H1 (cell line): ENCODE data around the gene SHROOM2. TPM values are rescaled to one million over a fixed set of nuclear protein-coding genes. Genes with fewer than 3 reads are reported as not detected.
A peak's percentile ranks its signal among the peaks of the same experiment; 100 is the strongest.

Source experiments
- CTCF ChIA-PET: fragments of 300-600 bp; sonication (Branson Sonifier 250); formaldehyde crosslinking; loops from one replicate; lab custom pipeline; 2021; ENCODE audit not compliant: partially characterized antibody; lab: Charles Lee
- POLR2A ChIA-PET: fragments of 300-600 bp; sonication (Branson Sonifier 250); formaldehyde crosslinking; loops from one replicate; lab custom pipeline; 2021; ENCODE audit warnings: inconsistent platforms; ENCODE audit not compliant: partially characterized antibody; lab: Charles Lee
- DNase-seq, 2 experiments: peaks; one replicate each; pipeline versions ENCODE4 v3.0.0 to v3.0.0-alpha.2; 2010 to 2022; ENCODE audit warnings: low spot score in 2 of 2, low read depth in 1 of 2, mixed read lengths in 1 of 2
- FAIRE-seq: peaks from 2 replicates; lab custom pipeline; 2011; peaks lifted over from hg19 to GRCh38; lab: Jason Lieb, UNC
- H2AFZ ChIP-seq: 2 replicates; pipeline ENCODE4 v1.8.1; 2012; ENCODE audit warnings: low read length, inconsistent platforms
- H2AK5ac ChIP-seq: 2 replicates; pipeline ENCODE4 v1.6.1; 2013; ENCODE audit warnings: low read depth, low read length
- H2BK120ac ChIP-seq: replicated peaks from 2 replicates; pipeline ENCODE3; 2013; ENCODE audit warnings: low read depth, low read length, inconsistent platforms
- H2BK12ac ChIP-seq: 2 replicates; pipeline ENCODE4 v1.6.1; 2013; ENCODE audit warnings: low read depth, low read length
- H2BK15ac ChIP-seq: 2 replicates; pipeline ENCODE4 v1.6.1; 2013; ENCODE audit warnings: low read length
- H2BK20ac ChIP-seq: 2 replicates; pipeline ENCODE4 v1.6.1; 2013; ENCODE audit warnings: low read length
- H2BK5ac ChIP-seq: 2 replicates; pipeline ENCODE4 v1.6.1; 2013; ENCODE audit warnings: low read depth, low read length
- H3K14ac ChIP-seq: 2 replicates; pipeline ENCODE4 v1.6.1; 2013; ENCODE audit warnings: inconsistent platforms; ENCODE audit not compliant: insufficient read length
- H3K18ac ChIP-seq: 2 replicates; pipeline ENCODE4 v1.6.1; 2013; ENCODE audit warnings: low read length; ENCODE audit errors: extremely low read depth
- H3K23ac ChIP-seq: 2 replicates; pipeline ENCODE4 v1.6.1; 2013; ENCODE audit warnings: inconsistent platforms; ENCODE audit not compliant: insufficient read length
- H3K23me2 ChIP-seq: 2 replicates; pipeline ENCODE4 v1.6.1; 2013; ENCODE audit warnings: low read depth, low read length
- H3K27ac ChIP-seq: 2 replicates; pipeline ENCODE4 v1.6.1; 2011; ENCODE audit warnings: low read depth, low read length, inconsistent platforms
- H3K27me3 ChIP-seq, 4 experiments: replicated peaks in 1 of 4; 1 replicate in 1 of 4; 2 replicates in 3 of 4; pipeline versions ENCODE4 v1.6.1 to v1.8.1; 2011 to 2013; ENCODE audit warnings: low read length in 3 of 4, mild to moderate bottlenecking in 3 of 4, inconsistent platforms in 2 of 4, mixed read lengths in 2 of 4, moderate library complexity in 1 of 4; ENCODE audit not compliant: control insufficient read depth in 3 of 4, insufficient read depth in 3 of 4; ENCODE audit errors: extremely low read depth in 1 of 4
- H3K36me3 ChIP-seq, 4 experiments: 2 replicates each; pipeline versions ENCODE4 v1.6.1 to v1.8.1; 2011 to 2013; ENCODE audit warnings: mild to moderate bottlenecking in 4 of 4, low read length in 3 of 4, moderate library complexity in 2 of 4, control low read depth in 1 of 4, inconsistent platforms in 1 of 4; ENCODE audit not compliant: insufficient read depth in 4 of 4, control insufficient read depth in 2 of 4
- H3K4ac ChIP-seq: replicated peaks from 2 replicates; pipeline ENCODE3; 2013; ENCODE audit warnings: low read length, low read depth, mixed read lengths, inconsistent platforms; ENCODE audit not compliant: insufficient read length
- H3K4me1 ChIP-seq, 4 experiments: replicated peaks in 1 of 4; 1 replicate in 1 of 4; 2 replicates in 3 of 4; pipeline versions ENCODE4 v1.6.1 to v1.8.1; 2011 to 2013; ENCODE audit warnings: low read length in 3 of 4, inconsistent platforms in 2 of 4, mixed read lengths in 1 of 4; ENCODE audit not compliant: insufficient read depth in 4 of 4, control insufficient read depth in 3 of 4
- H3K4me2 ChIP-seq, 2 experiments: 2 replicates each; pipeline versions ENCODE4 v1.6.1 to v1.8.1; 2011 to 2013; ENCODE audit warnings: low read depth in 2 of 2, low read length in 2 of 2, control low read depth in 1 of 2, inconsistent platforms in 1 of 2, mild to moderate bottlenecking in 1 of 2; ENCODE audit not compliant: insufficient read depth in 1 of 2
- H3K4me3 ChIP-seq, 4 experiments: fragments of 200-600, 300-600 bp in 1 of 4; sonication (generic), shearing (Covaris generic), sonication (Bioruptor Twin) in 1 of 4; 2 replicates each; pipeline versions ENCODE4 v1.5.1 to v1.8.1; 2011 to 2016; ENCODE audit warnings: low read length in 4 of 4, low read depth in 3 of 4, control low read depth in 2 of 4, inconsistent platforms in 2 of 4, mild to moderate bottlenecking in 2 of 4, mixed read lengths in 1 of 4, moderate library complexity in 1 of 4; ENCODE audit not compliant: insufficient read depth in 2 of 4; ENCODE audit errors: extremely low read depth in 1 of 4
- H3K56ac ChIP-seq: replicated peaks from 2 replicates; pipeline ENCODE3; 2013; ENCODE audit warnings: low read depth, mild to moderate bottlenecking, mixed read lengths, low read length, inconsistent platforms; ENCODE audit not compliant: insufficient read length
- H3K79me1 ChIP-seq: 2 replicates; pipeline ENCODE4 v1.6.1; 2013; ENCODE audit warnings: low read depth, low read length, control low read depth
- H3K79me2 ChIP-seq, 2 experiments: 2 replicates each; pipeline versions ENCODE4 v1.6.1 to v1.8.1; 2012 to 2013; ENCODE audit warnings: low read length in 2 of 2, mild to moderate bottlenecking in 2 of 2, inconsistent platforms in 1 of 2; ENCODE audit not compliant: insufficient read depth in 2 of 2, control insufficient read depth in 1 of 2
- H3K9ac ChIP-seq, 4 experiments: replicated peaks in 1 of 4; 1 replicate in 1 of 4; 2 replicates in 3 of 4; pipeline versions ENCODE4 v1.6.1 to v1.8.1; 2011 to 2013; ENCODE audit warnings: low read depth in 3 of 4, low read length in 3 of 4, control low read depth in 2 of 4, mild to moderate bottlenecking in 2 of 4, moderate library complexity in 2 of 4, inconsistent platforms in 1 of 4; ENCODE audit errors: extremely low read depth in 1 of 4
- H3K9me3 ChIP-seq, 2 experiments: 2 replicates each; pipeline versions ENCODE4 v1.6.1 to v1.8.1; 2012 to 2013; ENCODE audit warnings: mild to moderate bottlenecking in 2 of 2, moderate library complexity in 2 of 2, control low read depth in 1 of 2, inconsistent platforms in 1 of 2, low read depth in 1 of 2, low read length in 1 of 2, mixed read lengths in 1 of 2; ENCODE audit not compliant: insufficient read depth in 2 of 2
- H4K20me1 ChIP-seq, 2 experiments: replicated peaks in 1 of 2; 2 replicates each; pipeline versions ENCODE3 to v1.8.1; 2011 to 2013; ENCODE audit warnings: inconsistent platforms in 2 of 2, low read length in 2 of 2, mild to moderate bottlenecking in 1 of 2; ENCODE audit not compliant: insufficient read depth in 2 of 2, control insufficient read depth in 1 of 2
- H4K5ac ChIP-seq: 2 replicates; pipeline ENCODE4 v1.6.1; 2013; ENCODE audit warnings: low read length, low read depth, mixed read lengths, inconsistent platforms; ENCODE audit not compliant: insufficient read length
- H4K8ac ChIP-seq: 2 replicates; pipeline ENCODE4 v1.8.0; 2013; ENCODE audit warnings: mild to moderate bottlenecking, moderate library complexity, low read length, inconsistent platforms; ENCODE audit not compliant: insufficient read depth; ENCODE audit errors: extremely low read depth
- H4K91ac ChIP-seq: replicated peaks from 2 replicates; pipeline ENCODE3; 2013; ENCODE audit warnings: low read length, mixed read lengths, inconsistent platforms; ENCODE audit not compliant: insufficient read length
- BACH1 ChIP-seq: IDR thresholded peaks from 2 replicates; pipeline ENCODE4 v1.6.1; 2012; ENCODE audit warnings: low read length, improper control_type of control experiment
- EP300 ChIP-seq, 2 experiments: IDR thresholded peaks; 1 replicate in 1 of 2; 2 replicates in 1 of 2; pipeline ENCODE4 v1.6.1; 2011 to 2012; ENCODE audit warnings: low read depth in 2 of 2, low read length in 2 of 2, mild to moderate bottlenecking in 2 of 2, borderline replicate concordance in 1 of 2, inconsistent platforms in 1 of 2, moderate library complexity in 1 of 2
- NANOG ChIP-seq: IDR thresholded peaks from 2 replicates; pipeline ENCODE4 v1.6.1; 2011; ENCODE audit warnings: low read length, low read depth, mild to moderate bottlenecking, inconsistent platforms; ENCODE audit not compliant: insufficient read depth, poor library complexity, severe bottlenecking
- POLR2A ChIP-seq, 2 experiments: IDR thresholded peaks; 1 replicate in 1 of 2; 2 replicates in 1 of 2; pipeline ENCODE4 v1.6.1; 2011; ENCODE audit warnings: low read depth in 2 of 2, low read length in 2 of 2, mild to moderate bottlenecking in 2 of 2; ENCODE audit errors: control extremely low read depth in 1 of 2
- POLR2AphosphoS5 ChIP-seq: IDR thresholded peaks from 2 replicates; pipeline ENCODE4 v1.6.1; 2011; ENCODE audit warnings: low read depth, low read length
- POU5F1 ChIP-seq: IDR thresholded peaks from 2 replicates; pipeline ENCODE4 v1.6.1; 2011; ENCODE audit warnings: low read depth, mild to moderate bottlenecking, low read length, moderate library complexity
- SIN3A ChIP-seq, 2 experiments: IDR thresholded peaks in 1 of 2; conservative IDR thresholded peaks in 1 of 2; 2 replicates each; pipeline ENCODE4 v1.6.1; 2011 to 2012; ENCODE audit warnings: low read length in 2 of 2, improper control_type of control experiment in 1 of 2, low read depth in 1 of 2, mild to moderate bottlenecking in 1 of 2
- SIX5 ChIP-seq: IDR thresholded peaks from 2 replicates; pipeline ENCODE4 v1.6.1; 2011; ENCODE audit warnings: mild to moderate bottlenecking, low read depth, low read length
- SP1 ChIP-seq: IDR thresholded peaks from 2 replicates; pipeline ENCODE4 v1.6.1; 2011; ENCODE audit warnings: low read depth, low read length
- TEAD4 ChIP-seq: IDR thresholded peaks from 2 replicates; pipeline ENCODE4 v1.6.1; 2012; ENCODE audit warnings: low read depth, low read length, inconsistent platforms, mixed read lengths
- WGBS, 2 experiments: shearing (Covaris generic) in 1 of 2; methylation state at CpG; one replicate each; pipeline versions ENCODE4 v1.1.6 to v1.1.7; 2013 to 2015; ENCODE audit warnings: low lambda C conversion rate in 2 of 2, mixed read lengths in 2 of 2, inconsistent platforms in 1 of 2, low coverage in 1 of 2, missing lambda C conversion rate in 1 of 2; ENCODE audit not compliant: insufficient replicate concordance in 2 of 2, insufficient coverage in 1 of 2, insufficient read length in 1 of 2; ENCODE audit errors: extremely low coverage in 1 of 2, missing lambda C conversion rate in 1 of 2; 5-methylcytosine and 5-hydroxymethylcytosine counted together
- polyA plus RNA-seq, 7 experiments: library from polyadenylated mRNA; depleted of rRNA in 3 of 7; stranded (reverse) in 5 of 7; unstranded in 2 of 7; fragments of >200 nt in 5 of 7; fragments of 200-250 nt in 2 of 7; gene quantifications; 1 replicate in 5 of 7; 2 replicates in 1 of 7; 4 replicates in 1 of 7; pipeline versions ENCODE4 v1.2.1 to v1.2.3, GENCODE V29; 2011 to 2013; ENCODE audit warnings: missing spikeins in 2 of 7, mixed read lengths in 2 of 7
- total RNA-seq: library from RNA; stranded (reverse); fragmentation: NEBNext Ultra II Directional; extraction: Animal tissue kit (Norgen Biotek cat#: 25700); gene quantifications from 2 replicates; pipeline ENCODE4 v1.2.1, GENCODE V29; 2021

SHROOM2 gene
- total and polyA plus RNA-seq, 2 of the 8 experiments (the other 6 are each of a cell fraction or from before 2014, with no cell fraction given) = 3.4 to 14.2 TPM

- Histone ChIP-seq H3K23me2 (peaks cover 6% of the 10 kb centered on the region), H3K9ac (peak overlapping the region in 2 of 4 experiments; percentile 40 to 48; a peak in 2 of 7 replicates), H2BK20ac (0 out of 2 replicates have a peak overlapping the region, but pooled peaks have one; percentile 18), H3K4me1 (peaks cover 8 to 25% (median 14%) of the 10 kb centered on the region in 4 experiments), H2AK5ac (peak overlapping the region; percentile 100), H3K18ac (peak overlapping the region; percentile 57; the same call in 1 of the 2 replicates), H3K9me3 (no peaks in the 10 kb centered on the region), H2BK12ac (peak overlapping the region; percentile 100; the same call in 1 of the 2 replicates), H3K4me2 (peak overlapping the region; percentile 71 to 96), H2BK120ac (peak overlapping the region; percentile 47), H3K79me1 (no peaks in the 10 kb centered on the region; the same call in 1 of the 2 replicates), H3K27ac (peak overlapping the region; percentile 65), H3K36me3 (no peaks in the 10 kb centered on the region; a peak in 1 of 8 replicates), H3K14ac (no peak overlapping the region), H2AFZ (no peak overlapping the region), H2BK15ac (no peak overlapping the region), H3K79me2 (peaks cover 4 to 5% of the 10 kb centered on the region in 2 experiments; a peak in 3 of 4 replicates), H3K27me3 (no peaks in the 10 kb centered on the region), H4K20me1 (peaks cover 0 to 2% of the 10 kb centered on the region in 2 experiments), H3K4me3 (peak overlapping the region in 3 of 4 experiments; percentile 5 to 47 (median 34); a peak in 5 of 8 replicates), H4K91ac (peak overlapping the region; percentile 100), H2BK5ac (peak overlapping the region; percentile 100), H3K56ac (peak overlapping the region; percentile 44), H3K23ac (no peak overlapping the region), H4K8ac (peak overlapping the region; percentile 65; the same call in 1 of the 2 replicates), H4K5ac (peak overlapping the region; percentile 52), H3K4ac (peak overlapping the region; percentile 100)
- DNase-seq (peak; percentile 57 to 69), FAIRE-seq (peak; percentile 93)
- WGBS, 2 experiments = 5% methylated on average over 11 of the region's 11 CpGs; no CpG with 5 or more reads in 1 of the 2 experiments
- CTCF ChIA-PET = no interaction called here
- TF ChIP-seq BACH1 = no peak
- TF ChIP-seq EP300 (IDR thresholded peaks at IDR 0.05; ENCODE audit: borderline replicate concordance in 1 of 2, low read depth in 2 of 2, low read length in 2 of 2) = 0 out of 3 replicates have a peak, but pooled peaks of 1 of the 2 experiments have one; percentile 60
- TF ChIP-seq POLR2A (IDR thresholded peaks at IDR 0.05; ENCODE audit: control extremely low read depth in 1 of 2, low read depth in 2 of 2, low read length in 2 of 2) = peak in 1 of 2 experiments; percentile 47; a peak in 1 of 3 replicates
- TF ChIP-seq TEAD4 = 0 out of 2 replicates have a peak, but pooled peaks have one; percentile 30
- TF ChIP-seq SIN3A (conservative IDR thresholded peaks at IDR 0.05 in 1 of 2, IDR thresholded peaks at IDR 0.05 in 1 of 2; ENCODE audit: low read depth in 1 of 2, low read length in 2 of 2) = peak; percentile 6 to 49; a peak in 1 of 4 replicates
- peak; percentile 88; the same call in 1 of the 2 replicates for TF ChIP-seq POU5F1
- peak; percentile 23 for TF ChIP-seq NANOG
- TF ChIP-seq POLR2AphosphoS5 = 0 out of 2 replicates have a peak, but pooled peaks have one; percentile 4
- TF ChIP-seq SP1 = peak; percentile 47; the same call in 1 of the 2 replicates
- no peak for TF ChIP-seq SIX5
- POLR2A ChIA-PET = interaction anchor here (0.8 to 2.3 kb wide), 2 partner anchors 8 to 122 kb away, joined by 3 to 8 read pairs; no protein-coding TSS in a partner anchor
These were observed 141.7 kb downstream of the SHROOM2 start for GRCh38 chrX:9927698-9928482.
